Measurements from ENCODE around the gene FAM200A.
"Not testable (repeated sequence)": the region's sequence is repeated elsewhere in the genome, so short reads cannot be mapped to it uniquely, and the experiment has no call there.

Gene FAM200A

DNA sequence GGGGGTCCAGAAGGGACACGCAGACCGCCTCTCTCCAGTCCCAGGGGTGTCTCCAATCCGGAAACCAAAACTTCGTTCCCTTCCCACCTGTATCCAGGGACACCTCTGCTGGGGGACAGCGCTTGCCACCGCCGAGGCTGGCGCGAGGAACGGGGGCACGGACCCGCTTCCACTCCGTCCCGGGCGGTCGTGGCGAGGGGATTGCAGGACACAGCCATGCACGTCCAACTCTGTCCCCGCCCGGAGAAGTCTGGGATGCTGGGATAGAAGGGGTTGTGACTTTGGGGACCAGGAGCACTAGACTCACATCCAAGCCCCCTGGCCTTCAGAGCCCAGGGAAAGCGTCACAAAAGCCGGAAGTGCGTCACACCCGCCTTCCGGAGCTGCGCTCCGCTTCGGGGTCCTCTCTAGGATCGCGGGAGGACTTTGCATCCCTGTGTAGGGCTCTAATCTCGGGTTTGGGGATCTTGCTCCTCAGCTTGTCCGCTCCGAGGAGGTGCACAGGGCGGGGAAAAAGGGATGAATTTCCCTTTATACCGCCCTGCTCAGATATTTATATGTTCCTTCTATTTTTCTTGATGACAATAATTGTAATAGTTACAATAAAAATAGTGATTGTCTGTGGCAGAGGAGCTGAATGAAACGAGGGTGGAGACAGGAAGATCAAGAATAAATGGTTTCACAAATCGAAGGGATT is at the start of gene FAM200A:
FAM200A (minus strand) TSS at position 348 of the 697 bp plus-strand sequence. CDS start 3,707 bp downstream, outside the sequence.
- peak; percentile 59 for DNase-seq

DNA sequence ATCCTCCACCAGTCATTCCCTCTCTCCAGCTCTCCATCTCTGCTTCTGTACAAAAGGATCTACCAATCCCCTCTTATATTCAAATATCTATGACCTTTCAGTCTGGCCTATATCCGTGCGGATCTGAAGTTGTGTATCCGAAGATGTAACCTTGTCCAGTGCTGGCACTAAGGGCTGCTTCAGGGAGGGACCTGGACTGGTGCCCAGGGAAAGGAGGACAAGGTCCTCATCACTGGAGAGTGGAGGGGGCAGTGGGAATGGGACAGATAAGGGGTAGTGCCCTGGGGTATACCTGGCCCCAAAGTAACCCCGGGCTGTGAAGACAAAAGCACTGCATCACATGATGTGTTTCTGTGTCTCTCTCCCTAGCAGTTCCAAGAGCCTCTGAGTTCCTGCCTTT is 47.9 kb upstream of the FAM200A start:
- DNase-seq, result no peak

DNA sequence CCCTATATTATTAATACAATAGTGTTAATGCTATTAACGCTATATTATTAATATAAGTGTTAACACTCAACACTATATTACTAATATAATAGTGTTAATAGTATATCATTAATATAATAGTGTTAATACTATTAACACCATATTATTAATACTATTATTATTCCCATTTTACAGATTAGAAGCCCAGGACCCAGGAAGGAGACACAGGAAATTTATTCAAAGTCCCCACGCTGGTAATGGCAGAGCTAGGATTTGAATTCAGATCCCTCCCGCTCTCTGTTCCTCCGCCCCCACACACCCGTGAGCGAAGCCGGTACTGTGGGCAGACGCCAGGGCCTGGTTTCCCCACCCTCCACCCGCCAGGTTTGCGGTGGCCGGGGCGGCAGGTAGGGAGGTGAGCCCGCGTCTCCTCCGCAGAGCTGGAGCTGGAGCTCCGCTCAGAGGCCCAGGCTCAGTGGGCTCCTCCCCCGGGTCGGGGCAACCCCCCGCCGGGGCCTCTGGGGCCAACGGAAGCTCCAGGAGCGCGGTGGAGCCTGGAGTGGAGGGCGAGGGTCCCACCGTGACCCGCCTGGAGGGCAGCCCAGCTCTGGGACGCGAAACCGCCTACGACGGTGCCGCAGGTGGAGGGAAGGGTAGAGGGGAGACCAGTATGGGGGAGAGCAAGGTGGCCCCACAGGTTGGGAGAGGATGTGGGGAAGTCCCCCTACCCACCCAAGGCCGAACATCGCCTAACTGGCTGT is 46.0 kb upstream of the FAM200A start, which contains the start of gene TMEM225B:
TMEM225B (plus strand) TSS at position 506 of the 740 bp plus-strand sequence. CDS start 6,122 bp downstream, outside the sequence.
- DNase-seq, result no peak

DNA sequence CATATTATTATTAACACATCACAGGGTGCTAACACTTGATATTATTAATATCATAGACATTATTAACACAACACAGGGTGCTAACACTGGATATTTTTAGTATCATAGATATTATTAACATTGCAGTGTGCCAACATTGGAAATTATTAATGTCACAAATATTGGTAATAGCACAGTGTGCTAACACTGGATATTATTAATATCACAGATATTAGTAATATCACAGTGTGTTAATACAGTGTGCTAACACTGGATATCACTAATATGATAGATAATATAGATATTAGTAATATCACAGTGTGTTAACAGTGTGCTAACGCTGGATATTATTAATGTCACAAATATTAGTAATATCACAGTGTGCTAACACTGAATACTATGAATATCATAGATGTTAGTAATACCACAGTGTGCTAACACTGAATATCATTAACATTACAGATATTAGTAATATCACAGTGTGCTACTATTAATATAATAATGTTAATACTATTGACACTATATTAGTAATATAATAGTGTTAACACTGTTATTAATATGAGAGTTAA is 44.6 kb upstream of the FAM200A start:
- no peak for DNase-seq

DNA sequence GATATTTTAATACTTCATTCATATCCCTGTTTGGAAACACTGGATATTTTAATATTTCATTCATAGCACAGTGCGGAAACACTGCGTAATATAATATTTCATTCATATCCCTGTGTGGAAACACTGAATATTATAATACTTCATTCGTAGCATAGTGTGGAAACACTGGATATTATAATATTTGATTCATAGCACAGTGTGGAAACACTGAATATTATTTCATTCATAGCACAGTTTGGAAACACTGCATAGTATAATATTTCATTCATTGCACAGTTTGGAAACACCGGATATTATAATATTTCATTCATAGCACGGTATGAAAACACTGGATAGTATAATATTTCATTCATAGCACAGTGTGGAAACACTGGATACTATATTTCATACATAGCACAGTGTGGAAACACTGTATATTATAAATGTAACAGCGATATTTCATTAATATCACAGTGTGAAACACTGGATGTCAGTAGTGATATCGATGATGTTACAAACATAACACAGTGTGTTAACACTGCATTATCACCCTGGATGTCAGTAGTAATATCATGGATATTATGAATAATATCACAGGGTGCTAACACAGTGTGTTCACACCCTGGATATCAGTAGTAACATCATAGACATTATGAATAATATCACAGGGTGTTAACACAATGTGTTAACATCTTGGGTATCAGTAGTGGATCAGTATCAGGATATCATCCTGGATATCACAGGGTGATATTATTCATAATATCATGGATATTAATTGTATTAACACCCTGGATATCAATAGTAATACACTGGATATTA is 43.2 kb upstream of the FAM200A start:
- no peak for DNase-seq

DNA sequence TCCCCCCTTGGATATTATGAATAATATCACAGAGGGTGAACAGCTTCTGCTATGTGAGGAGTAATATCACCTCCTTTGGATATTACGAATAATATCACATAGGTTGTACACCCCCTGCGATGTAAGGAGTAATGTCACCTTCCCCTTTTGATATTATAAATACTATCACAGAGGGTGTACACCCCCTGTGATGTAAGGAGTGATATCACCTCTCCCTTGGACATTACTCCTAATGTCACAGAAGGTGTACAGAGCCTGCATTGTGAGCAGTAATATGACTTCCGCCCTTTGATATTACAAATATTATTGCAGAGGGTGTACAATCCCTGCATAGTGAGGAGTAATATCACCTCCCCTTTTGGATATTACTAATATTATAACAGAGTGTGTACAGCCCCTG is 37.0 kb upstream of the FAM200A start:
- no peak for DNase-seq

DNA sequence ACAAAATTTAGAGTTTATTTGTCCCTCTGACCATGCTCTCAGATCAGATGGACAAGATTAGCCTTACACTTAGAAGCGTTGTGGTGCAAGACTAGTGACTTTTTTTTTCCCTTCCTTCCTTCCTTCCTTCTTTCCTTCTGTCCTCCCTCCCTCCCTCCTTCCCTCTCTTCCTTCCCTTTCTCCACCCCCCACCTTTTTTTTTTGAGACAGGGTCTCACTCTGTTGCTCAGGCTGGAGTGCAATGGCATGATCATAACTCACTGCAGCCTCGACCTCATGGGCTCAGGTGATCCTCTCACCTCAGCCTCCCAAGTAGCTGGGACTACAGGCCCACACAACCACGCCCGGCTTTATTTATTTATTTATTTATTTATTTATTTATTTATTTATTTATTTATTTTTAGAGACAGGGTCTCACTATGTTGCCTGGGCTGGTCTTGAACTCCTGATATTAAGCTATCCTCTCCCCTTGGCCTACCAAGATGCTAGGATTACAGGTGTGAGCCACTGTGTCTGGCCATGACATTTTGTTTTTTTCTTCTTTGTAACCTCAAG is 28.9 kb upstream of the FAM200A start:
- DNase-seq, result not testable (repeated sequence)

DNA sequence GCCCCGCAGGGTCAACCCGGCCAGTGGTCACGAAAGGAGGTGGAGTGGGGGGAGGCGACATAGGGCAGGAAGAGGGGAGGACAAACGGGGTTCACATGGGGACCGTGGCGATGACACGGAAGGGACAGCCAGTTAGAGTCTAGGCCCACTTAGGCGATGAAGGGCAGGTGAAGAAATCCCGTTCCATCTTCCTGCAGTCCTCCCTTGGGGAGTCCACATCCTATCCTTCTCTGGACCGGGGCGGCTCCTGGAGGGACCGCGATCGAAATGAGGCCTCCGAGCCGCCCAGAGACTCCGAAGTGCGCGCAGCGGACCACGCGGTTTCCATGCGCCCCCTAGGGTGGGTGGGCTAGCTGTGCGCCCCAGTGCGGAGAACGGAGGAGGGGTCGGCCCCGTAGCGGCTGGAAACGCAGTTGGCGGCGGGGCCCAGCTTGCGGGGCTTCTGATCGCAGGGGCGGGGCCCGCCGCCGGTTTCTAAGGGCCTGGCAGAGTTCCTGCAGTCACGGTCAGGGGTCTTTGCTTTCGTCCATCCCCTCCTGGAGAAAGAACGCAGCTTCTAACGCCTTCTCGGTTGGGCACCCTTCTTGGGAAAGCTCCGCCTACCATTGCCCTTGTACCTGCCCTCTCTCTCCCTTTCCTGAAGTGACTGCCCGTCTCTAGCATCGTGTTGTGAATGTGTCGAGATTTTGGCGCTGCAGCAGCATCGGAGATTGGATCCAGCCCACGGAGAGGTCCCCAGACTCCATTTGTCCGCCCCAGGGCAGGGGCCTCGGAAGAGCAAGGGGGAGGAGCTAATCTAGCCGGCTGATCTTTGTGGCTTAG is 28.3 kb upstream of the FAM200A start:
- peak; percentile 17 for DNase-seq

DNA sequence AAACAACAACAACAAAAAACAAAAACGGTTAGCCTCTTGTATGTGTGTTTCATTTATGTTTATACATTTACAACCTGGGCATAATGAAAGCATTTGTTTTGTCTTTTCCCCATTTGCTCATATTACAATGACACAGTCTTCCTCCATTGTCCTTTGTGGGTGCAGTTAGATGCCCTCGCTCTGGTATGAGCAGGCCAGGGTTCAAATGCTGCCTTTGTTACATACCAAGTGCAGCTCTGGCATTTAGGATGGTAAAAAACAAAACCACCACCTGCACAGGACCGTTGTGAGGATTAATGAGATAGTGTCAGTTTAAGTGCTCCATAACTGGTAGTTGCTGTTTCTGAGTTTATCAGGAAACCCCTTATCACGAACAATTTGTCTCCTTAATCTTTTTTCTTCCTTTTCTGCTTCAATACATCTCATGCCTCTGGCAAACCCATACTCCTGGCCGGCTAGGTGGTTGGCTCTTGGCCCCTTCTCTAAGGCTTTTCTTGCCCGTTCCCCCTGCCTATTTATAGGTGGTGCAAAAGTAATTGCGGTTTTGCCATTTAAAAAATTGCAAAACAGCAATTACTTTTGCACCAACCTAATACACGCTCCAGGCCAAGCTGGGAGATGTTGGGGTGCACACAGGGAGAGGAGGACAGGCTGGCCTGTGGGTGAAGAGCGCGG is 27.5 kb upstream of the FAM200A start:
- DNase-seq, result no peak

DNA sequence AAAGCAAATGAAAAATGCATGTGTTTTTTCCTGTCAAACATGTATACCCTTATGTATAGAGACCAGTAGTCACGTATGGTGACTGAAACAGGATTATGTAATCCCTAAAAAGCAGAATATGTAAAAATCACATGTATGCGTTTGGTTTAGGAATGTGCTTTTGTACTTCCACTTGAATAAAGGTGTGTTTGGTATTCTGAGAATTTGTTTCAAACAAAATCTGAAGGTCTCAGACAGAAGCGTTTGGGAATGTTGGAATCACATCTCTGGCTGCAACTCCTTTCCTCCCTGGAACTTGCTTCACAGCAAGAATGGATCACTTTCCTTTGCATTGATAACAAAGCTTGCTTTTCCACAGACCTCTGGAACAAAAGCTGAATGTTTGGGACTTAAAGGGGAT is 24.3 kb upstream of the FAM200A start:
- no peak for DNase-seq

DNA sequence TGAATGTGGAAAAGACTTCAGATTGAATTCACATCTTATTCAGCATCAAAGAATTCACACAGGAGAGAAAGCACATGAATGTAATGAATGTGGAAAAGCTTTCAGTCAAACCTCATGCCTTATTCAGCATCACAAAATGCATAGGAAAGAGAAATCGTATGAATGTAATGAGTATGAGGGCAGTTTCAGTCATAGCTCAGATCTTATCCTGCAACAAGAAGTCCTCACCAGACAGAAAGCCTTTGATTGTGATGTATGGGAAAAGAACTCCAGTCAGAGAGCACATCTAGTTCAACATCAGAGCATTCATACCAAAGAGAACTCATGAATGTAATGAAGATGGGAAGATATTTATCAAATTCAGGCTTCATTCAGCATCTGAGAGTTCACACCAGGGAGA is 21.3 kb upstream of the FAM200A start:
- no peak for DNase-seq

DNA sequence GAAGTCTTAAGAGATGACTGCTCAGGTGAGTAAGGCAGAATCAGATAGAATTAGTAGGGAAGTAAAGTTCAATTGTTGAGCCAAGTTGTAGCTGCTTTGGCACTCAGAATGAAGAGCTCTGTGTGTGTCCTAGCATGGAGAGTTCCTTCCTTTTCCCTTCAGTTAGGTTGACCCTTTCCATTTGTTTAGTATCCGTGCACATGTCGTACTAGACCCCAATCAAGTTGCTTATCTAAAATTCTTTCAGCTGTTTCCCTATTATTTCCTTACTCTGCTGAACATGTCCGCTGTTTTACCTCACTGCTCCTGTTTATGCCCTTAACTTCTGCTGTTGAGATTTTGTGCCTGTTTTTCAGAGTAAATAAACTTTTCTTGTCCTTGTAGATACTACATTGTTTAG is 19.9 kb upstream of the FAM200A start:
- DNase-seq, result no peak

DNA sequence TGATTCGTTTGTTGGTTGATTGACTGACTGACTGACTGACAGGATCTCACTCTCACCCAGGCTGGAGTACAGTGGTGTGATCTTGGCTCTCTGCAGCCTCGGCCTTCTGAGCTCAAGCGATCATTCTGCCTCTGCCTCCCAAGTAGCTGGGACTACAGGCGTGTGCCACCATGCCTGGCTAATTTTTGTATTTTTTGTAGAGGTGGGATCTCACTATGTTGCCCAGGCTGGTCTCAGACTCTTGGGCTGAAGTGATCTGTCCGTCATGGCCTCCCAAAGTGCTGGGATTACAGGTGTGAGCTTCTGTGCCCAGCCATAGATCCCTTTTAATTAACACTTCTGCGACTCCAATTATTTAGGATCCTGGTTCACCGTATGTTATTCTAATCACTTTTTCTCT is 16.9 kb upstream of the FAM200A start:
- DNase-seq, result not testable (repeated sequence)

DNA sequence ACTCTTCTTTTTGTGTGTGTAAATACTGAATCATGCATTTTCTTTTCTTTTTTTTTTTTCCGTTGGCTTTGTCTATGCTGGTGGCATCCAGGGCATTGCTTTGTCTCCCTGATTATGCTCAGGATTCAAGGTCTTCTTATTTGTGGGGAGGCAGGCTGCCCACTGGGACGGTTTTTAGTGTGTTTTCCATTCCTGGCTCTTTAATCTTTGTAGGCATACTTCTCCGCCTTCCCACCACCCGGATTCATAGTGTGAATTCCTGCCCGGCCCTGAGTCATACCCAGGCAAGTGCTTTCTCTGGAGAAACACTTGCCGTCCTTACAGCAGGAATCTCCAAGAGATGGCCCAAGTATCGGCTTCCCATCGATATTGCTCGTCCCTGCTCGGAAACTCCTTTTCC is 11.7 kb upstream of the FAM200A start:
- DNase-seq, result no peak

DNA sequence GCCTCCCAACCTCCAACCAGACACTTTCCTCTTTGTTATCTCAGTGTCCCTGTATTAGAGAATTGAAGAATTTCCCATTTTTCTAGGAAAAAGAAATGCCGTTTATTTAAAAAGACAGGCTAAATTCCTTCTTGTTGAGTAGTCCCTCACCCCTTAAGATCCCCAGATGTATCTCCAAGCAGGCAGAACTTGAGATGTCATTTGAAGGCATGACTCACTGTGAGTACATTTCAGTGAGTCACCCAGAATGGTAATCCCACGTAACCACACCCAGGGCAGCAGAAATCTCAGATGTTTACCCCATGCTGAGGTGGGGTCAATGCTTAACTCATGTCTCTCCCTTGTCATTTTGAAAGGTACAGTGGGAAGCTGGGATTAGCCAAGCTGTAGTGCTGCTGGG is 10.9 kb upstream of the FAM200A start:
- no peak for DNase-seq

DNA sequence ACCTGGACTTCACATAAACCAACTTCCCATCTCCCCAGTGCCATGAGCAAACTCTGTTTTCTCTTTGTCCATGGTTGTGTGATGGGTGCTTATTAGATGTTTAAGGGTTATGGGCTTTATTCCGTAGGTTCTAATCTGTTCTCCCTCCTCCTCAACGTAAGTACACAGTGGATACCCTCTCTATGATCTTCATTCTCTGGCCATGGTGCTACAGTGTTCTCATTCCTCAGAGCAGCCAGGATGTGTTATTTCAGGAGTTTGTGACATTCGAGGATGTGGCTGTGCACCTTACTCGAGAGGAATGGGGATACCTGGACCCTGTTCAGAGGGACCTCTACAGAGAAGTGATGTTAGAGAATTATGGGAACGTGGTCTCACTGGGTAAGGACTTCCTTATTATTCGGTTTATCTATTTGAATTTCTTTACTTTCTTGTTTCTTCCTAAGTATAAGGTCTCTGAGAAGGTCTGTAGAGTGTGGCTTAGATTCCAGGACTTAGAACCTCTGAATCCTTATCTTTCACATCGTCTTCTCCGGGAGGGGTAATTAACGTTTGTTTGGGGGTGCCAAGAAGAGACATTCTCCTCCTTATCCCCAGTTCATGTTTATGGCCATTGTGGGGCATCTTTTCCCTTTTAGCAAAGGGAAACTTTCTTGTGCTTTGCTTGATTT is 10.3 kb upstream of the FAM200A start:
- DNase-seq, result no peak

DNA sequence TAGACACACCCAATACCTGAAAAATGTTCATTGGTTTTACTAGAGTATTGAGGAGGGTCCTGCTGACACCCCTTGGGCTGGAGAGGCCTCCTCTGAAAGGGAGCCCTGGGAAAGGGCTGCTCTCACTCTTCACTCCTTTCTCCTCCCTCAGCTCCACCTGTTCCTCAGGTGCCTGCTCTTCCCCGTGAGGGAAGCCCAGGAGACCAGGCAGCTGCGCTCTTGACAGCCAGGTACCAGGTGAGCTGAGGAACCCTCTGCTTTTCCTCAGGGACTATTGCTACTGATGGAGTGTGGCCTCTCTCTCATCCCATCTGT is 9.8 kb upstream of the FAM200A start:
- no peak for DNase-seq

DNA sequence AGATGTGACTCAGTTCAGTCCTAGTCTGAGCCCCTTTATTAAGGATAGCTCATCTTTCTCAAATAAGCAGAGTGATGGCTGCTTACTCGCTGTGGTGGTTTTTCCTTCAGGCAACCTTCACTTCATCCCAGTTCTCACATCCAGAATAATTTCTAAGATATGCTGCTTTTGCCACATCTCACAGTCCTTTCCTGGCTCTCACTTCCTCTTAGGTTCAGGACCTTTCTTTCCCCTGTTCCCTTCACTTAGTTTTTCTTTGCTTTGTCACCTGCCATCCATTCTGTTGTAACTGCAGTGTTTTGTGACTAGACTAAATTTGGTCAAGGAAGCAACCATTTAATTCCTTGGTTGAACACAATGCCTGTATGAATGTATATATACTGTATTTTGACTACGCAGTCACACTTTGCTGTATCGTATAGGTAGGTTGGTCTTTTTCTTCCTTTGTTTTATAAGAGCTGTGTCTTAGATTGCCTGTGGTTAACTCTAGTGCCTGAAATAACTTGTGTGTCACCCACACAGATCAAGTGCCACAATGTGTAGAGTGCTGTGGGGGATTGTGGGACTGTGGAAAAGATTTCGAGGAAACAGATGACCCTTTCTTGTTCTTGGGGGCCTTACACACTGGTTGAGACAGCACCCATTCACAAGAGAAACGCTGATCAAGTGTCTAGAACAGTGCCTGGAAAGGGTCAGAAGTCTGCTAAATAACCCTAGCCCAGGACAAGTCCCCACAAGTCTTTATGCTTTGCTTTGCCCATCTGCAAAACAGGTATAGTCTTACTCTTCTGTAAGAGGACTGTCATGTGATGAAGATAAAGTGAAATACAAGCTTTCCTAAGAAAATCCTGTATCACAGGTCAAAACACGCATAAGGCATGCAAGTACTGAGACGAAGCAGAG is 9.2 kb upstream of the FAM200A start:
- no peak for DNase-seq

DNA sequence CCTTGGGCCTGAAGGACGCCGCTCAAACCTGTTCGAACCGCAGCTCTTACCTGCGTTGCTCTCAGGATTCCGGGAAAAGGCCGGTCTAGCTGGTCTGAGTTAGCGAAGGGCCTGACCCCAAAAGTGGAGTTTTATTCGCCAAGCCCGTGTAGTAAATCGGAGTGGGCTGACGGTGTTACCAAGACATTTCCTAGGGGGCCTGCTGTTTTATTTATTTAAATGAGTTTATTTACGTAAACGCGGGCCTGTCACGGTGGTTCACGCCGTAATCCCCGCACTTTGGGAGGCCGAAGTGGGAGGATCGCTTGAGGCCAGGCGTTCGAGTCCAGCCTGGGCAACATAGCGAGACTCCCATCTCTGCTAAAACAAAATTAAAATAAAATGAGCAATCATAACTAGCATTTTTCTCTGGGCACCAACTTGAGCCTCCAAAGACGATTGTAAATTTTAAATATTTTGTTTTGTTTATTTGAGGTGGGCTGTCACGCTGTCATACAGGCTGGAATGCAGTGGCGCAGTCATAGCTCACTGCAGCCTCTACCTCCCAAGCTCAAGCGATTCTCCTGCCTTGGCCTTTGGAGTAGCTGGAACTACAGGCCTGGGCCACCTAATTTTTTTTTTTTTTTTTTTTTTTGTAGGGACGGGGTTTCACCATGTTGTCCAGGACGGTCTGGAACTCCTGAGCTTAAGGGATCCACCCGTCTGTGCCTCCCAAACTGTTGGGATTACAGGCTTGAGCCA is 7.4 kb upstream of the FAM200A start:
- no peak for DNase-seq
